ENCODE data around the gene RASSF3.

- no peak for TF ChIP-seq CTCF (IDR thresholded peaks at IDR 0.05)
- no peak for TF ChIP-seq POLR2A (IDR thresholded peaks at IDR 0.05)
These were observed 132.9 kb downstream of the RASSF3 start for GRCh38 chr12:64743206-64743605.

Measured in body of pancreas (tissue), 4 donors.